Activated T-helper 1 cell treated with anti-CD3 and anti-CD28 coated beads, Interleukin-12 subunit alpha, Interleukin-12 subunit beta, Interleukin-2, Interleukin-4 antibody, amounts not matched to agents 30 ng/mL and 10 ng/mL and 1 ng/mL, durations not matched to agents 14 hours and 24 hours and 36 hours (primary cell): Measurements from ENCODE around the gene ARFGEF3. TPM values are rescaled to one million over a fixed set of nuclear protein-coding genes. Genes with fewer than 3 reads are reported as not detected.

Source experiments
- DNase-seq: peaks from one replicate; pipeline ENCODE4 v3.0.0; 2021; ENCODE audit warnings: low spot score
- H3K27ac Mint-ChIP-seq: one replicate; pipeline ENCODE4 v1.8.0; 2021; ENCODE audit warnings: mild to moderate bottlenecking, mixed read lengths
- H3K27me3 Mint-ChIP-seq: one replicate; pipeline ENCODE4 v1.8.0; 2022; ENCODE audit warnings: mild to moderate bottlenecking, moderate library complexity, mixed read lengths; ENCODE audit not compliant: insufficient read depth
- H3K36me3 Mint-ChIP-seq: one replicate; pipeline ENCODE4 v1.8.0; 2021; ENCODE audit warnings: low read depth, mixed read lengths
- H3K4me1 Mint-ChIP-seq: one replicate; pipeline ENCODE4 v1.8.0; 2021; ENCODE audit warnings: low read depth, mixed read lengths
- H3K4me3 Mint-ChIP-seq: one replicate; pipeline ENCODE4 v1.8.0; 2021; ENCODE audit warnings: mild to moderate bottlenecking, moderate library complexity, mixed read lengths
- H3K9me3 Mint-ChIP-seq: one replicate; pipeline ENCODE4 v1.8.0; 2021; ENCODE audit warnings: mixed read lengths
- intact Hi-C: fragments of 100-400 bp; cut with micrococcal nuclease; formaldehyde crosslinking; loops from one replicate; pipeline ENCODE4 v1.15.1; 2024
- total RNA-seq: library from RNA; stranded (reverse); gene quantifications from 2 replicates; pipeline ENCODE4 v1.2.3, GENCODE V29; 2022

ARFGEF3 gene
- total RNA-seq, 1 donor from 2014 or later, result 0.29 TPM

GRCh38 chr6:138242987-138243592 is 81.4 kb downstream of the ARFGEF3 start:
- H3K27ac Mint-ChIP-seq, result no peak overlapping the region
- H3K36me3 Mint-ChIP-seq, result no peaks in the 10 kb centered on the region
- H3K4me3 Mint-ChIP-seq, result no peak overlapping the region
- peaks cover 2% of the 10 kb centered on the region for H3K27me3 Mint-ChIP-seq
- no peaks in the 10 kb centered on the region for H3K9me3 Mint-ChIP-seq
- H3K4me1 Mint-ChIP-seq, result no peaks in the 10 kb centered on the region
- no peak for DNase-seq
- intact Hi-C loops, result no loop called here

- Mint-ChIP-seq H3K27ac (no peak overlapping the region), H3K9me3 (no peaks in the 10 kb centered on the region), H3K4me1 (no peaks in the 10 kb centered on the region), H3K4me3 (no peak overlapping the region), H3K27me3 (peaks cover 2% of the 10 kb centered on the region), H3K36me3 (no peaks in the 10 kb centered on the region)
- intact Hi-C loops, result no loop called here
- no peak for DNase-seq
These were observed 84.0 kb downstream of the ARFGEF3 start for GRCh38 chr6:138245751-138246150.

- H3K27ac Mint-ChIP-seq, result no peak overlapping the region
- H3K4me3 Mint-ChIP-seq, result no peak overlapping the region
- peaks cover 2% of the 10 kb centered on the region for H3K27me3 Mint-ChIP-seq
- no peaks in the 10 kb centered on the region for H3K4me1 Mint-ChIP-seq
- intact Hi-C loops, result no loop called here
- no peaks in the 10 kb centered on the region for H3K9me3 Mint-ChIP-seq
- no peaks in the 10 kb centered on the region for H3K36me3 Mint-ChIP-seq
- no peak for DNase-seq
These were observed 85.1 kb downstream of the ARFGEF3 start for GRCh38 chr6:138246650-138247440.

- DNase-seq, result no peak
- no peak overlapping the region for H3K4me3 Mint-ChIP-seq
These were observed 86.3 kb downstream of the ARFGEF3 start for GRCh38 chr6:138248011-138248410.

GRCh38 chr6:138248878-138249277 is 87.1 kb downstream of the ARFGEF3 start:
- H3K27me3 Mint-ChIP-seq, result peaks cover 2% of the 10 kb centered on the region
- DNase-seq, result no peak
- no peaks in the 10 kb centered on the region for H3K9me3 Mint-ChIP-seq
- no peak overlapping the region for H3K4me3 Mint-ChIP-seq
- H3K36me3 Mint-ChIP-seq, result no peaks in the 10 kb centered on the region
- H3K4me1 Mint-ChIP-seq, result no peaks in the 10 kb centered on the region
- no peak overlapping the region for H3K27ac Mint-ChIP-seq
- intact Hi-C loops, result no loop called here

More at GRCh38 chr6:138248011-138248410, 86.3 kb downstream of the ARFGEF3 start:
- H3K36me3 Mint-ChIP-seq, result no peaks in the 10 kb centered on the region
- no peak overlapping the region for H3K27ac Mint-ChIP-seq
- H3K27me3 Mint-ChIP-seq, result peaks cover 2% of the 10 kb centered on the region
- no peaks in the 10 kb centered on the region for H3K4me1 Mint-ChIP-seq
- no peaks in the 10 kb centered on the region for H3K9me3 Mint-ChIP-seq
- intact Hi-C loops, result no loop called here

- Mint-ChIP-seq H3K9me3 (no peaks in the 10 kb centered on the region), H3K36me3 (no peaks in the 10 kb centered on the region), H3K27ac (no peak overlapping the region), H3K4me1 (no peaks in the 10 kb centered on the region), H3K27me3 (peaks cover 2% of the 10 kb centered on the region), H3K4me3 (no peak overlapping the region)
- intact Hi-C loops, result no loop called here
- no peak for DNase-seq
These were observed 88.3 kb downstream of the ARFGEF3 start for GRCh38 chr6:138250053-138250452.

- intact Hi-C loops, result no loop called here
- H3K27ac Mint-ChIP-seq, result no peak overlapping the region
- no peak overlapping the region for H3K4me3 Mint-ChIP-seq
- H3K9me3 Mint-ChIP-seq, result no peaks in the 10 kb centered on the region
- H3K36me3 Mint-ChIP-seq, result no peaks in the 10 kb centered on the region
- no peak for DNase-seq
- H3K4me1 Mint-ChIP-seq, result no peaks in the 10 kb centered on the region
- peaks cover 2% of the 10 kb centered on the region for H3K27me3 Mint-ChIP-seq
These were observed 88.9 kb downstream of the ARFGEF3 start for GRCh38 chr6:138250513-138251247.

- H3K4me3 Mint-ChIP-seq, result no peak overlapping the region
- H3K9me3 Mint-ChIP-seq, result no peaks in the 10 kb centered on the region
- no peaks in the 10 kb centered on the region for H3K27me3 Mint-ChIP-seq
- intact Hi-C loops, result no loop called here
- H3K36me3 Mint-ChIP-seq, result no peaks in the 10 kb centered on the region
- no peaks in the 10 kb centered on the region for H3K4me1 Mint-ChIP-seq
- H3K27ac Mint-ChIP-seq, result no peak overlapping the region
- no peak for DNase-seq
These were observed 92.0 kb downstream of the ARFGEF3 start for GRCh38 chr6:138253731-138254130.

- no peaks in the 10 kb centered on the region for H3K9me3 Mint-ChIP-seq
- H3K36me3 Mint-ChIP-seq, result no peaks in the 10 kb centered on the region
- no peaks in the 10 kb centered on the region for H3K27me3 Mint-ChIP-seq
- no peak overlapping the region for H3K4me3 Mint-ChIP-seq
- H3K27ac Mint-ChIP-seq, result no peak overlapping the region
- no peaks in the 10 kb centered on the region for H3K4me1 Mint-ChIP-seq
- no peak for DNase-seq
- intact Hi-C loops, result no loop called here
These were observed 93.7 kb downstream of the ARFGEF3 start for GRCh38 chr6:138255443-138255842.

GRCh38 chr6:138257638-138258040 is 95.9 kb downstream of the ARFGEF3 start:
- no peak for DNase-seq
- Mint-ChIP-seq H3K4me3 (no peak overlapping the region), H3K36me3 (no peaks in the 10 kb centered on the region)

GRCh38 chr6:138258197-138258596 is 96.5 kb downstream of the ARFGEF3 start:
- DNase-seq, result no peak
- H3K4me3 Mint-ChIP-seq, result no peak overlapping the region
- H3K27ac Mint-ChIP-seq, result no peak overlapping the region
- intact Hi-C loops, result no loop called here
- H3K9me3 Mint-ChIP-seq, result no peaks in the 10 kb centered on the region
- H3K27me3 Mint-ChIP-seq, result peaks cover 2% of the 10 kb centered on the region
- no peaks in the 10 kb centered on the region for H3K36me3 Mint-ChIP-seq
- no peaks in the 10 kb centered on the region for H3K4me1 Mint-ChIP-seq

More at GRCh38 chr6:138257638-138258040, 95.9 kb downstream of the ARFGEF3 start:
- peaks cover 2% of the 10 kb centered on the region for H3K27me3 Mint-ChIP-seq
- H3K9me3 Mint-ChIP-seq, result no peaks in the 10 kb centered on the region
- no peak overlapping the region for H3K27ac Mint-ChIP-seq
- no peaks in the 10 kb centered on the region for H3K4me1 Mint-ChIP-seq
- intact Hi-C loops, result no loop called here

GRCh38 chr6:138258991-138259390 is 97.3 kb downstream of the ARFGEF3 start:
- Mint-ChIP-seq H3K36me3 (no peaks in the 10 kb centered on the region), H3K4me3 (no peak overlapping the region), H3K27ac (no peak overlapping the region), H3K4me1 (no peaks in the 10 kb centered on the region), H3K27me3 (peaks cover 2% of the 10 kb centered on the region), H3K9me3 (no peaks in the 10 kb centered on the region)
- no peak for DNase-seq
- intact Hi-C loops, result no loop called here
